Stimulated activated CD4-positive, alpha-beta T cell treated with anti-CD3 and anti-CD28 coated beads, Interleukin-4, amount 100 ng/mL, for 48 hours (primary cell): ENCODE data around the gene STX1A.
A peak's percentile ranks its signal among the peaks of the same experiment; 100 is the strongest.

Experiments used
- DNase-seq, 2 donors: peaks; one replicate each; pipeline ENCODE4 v3.0.0-alpha.2; 2020; ENCODE audit warnings: low read depth in 2 of 2

Gene STX1A

DNA sequence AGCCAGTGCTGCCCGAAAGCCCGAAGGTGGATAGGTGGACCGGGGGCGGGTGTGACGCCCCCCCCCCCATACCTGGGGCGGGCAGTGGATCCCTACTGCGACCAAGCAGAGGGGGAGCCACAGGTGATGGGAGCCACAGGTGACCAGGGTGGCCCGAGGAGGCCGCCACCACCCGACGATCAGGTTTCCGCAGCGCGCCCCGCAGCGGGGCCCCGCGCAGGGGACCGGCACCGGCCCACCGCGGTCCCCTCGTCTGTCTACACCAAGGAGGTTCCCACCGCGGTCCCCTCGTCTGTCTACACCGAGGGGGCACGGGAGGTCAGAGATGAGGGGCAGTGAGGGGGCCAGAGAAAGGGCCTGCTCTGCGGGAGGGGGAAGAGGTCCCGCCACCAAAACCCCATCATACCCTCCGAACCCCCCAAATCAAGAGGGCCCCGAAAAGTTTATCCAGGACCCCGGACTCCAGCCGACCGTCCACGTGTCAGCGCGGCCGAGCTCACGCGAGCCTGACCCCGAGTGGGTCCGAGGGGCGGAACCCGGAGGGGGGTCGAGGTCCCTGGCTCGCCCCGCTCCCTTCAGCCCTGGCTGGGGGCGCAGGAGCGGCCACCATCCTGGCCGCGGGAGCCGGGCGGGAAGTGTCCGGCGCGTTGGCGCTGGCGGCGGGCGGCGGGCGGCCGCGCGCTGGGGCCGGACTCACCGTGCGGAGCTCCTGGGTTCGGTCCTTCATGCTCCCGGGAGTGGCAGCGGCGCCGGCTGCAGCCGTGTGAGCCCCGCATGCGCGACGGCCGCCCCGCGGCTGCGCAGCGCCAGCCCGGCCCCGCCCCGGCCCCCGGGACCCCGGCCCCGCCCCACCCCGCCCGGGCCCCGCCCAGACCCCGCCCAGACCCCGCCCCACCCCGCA, at the start of gene STX1A:
Gene STX1A (minus strand): TSS at position 765 of the 901 bp plus-strand sequence. CDS start 38 bp downstream, at position 727.
- DNase-seq: peak; percentile 53 to 62

DNA sequence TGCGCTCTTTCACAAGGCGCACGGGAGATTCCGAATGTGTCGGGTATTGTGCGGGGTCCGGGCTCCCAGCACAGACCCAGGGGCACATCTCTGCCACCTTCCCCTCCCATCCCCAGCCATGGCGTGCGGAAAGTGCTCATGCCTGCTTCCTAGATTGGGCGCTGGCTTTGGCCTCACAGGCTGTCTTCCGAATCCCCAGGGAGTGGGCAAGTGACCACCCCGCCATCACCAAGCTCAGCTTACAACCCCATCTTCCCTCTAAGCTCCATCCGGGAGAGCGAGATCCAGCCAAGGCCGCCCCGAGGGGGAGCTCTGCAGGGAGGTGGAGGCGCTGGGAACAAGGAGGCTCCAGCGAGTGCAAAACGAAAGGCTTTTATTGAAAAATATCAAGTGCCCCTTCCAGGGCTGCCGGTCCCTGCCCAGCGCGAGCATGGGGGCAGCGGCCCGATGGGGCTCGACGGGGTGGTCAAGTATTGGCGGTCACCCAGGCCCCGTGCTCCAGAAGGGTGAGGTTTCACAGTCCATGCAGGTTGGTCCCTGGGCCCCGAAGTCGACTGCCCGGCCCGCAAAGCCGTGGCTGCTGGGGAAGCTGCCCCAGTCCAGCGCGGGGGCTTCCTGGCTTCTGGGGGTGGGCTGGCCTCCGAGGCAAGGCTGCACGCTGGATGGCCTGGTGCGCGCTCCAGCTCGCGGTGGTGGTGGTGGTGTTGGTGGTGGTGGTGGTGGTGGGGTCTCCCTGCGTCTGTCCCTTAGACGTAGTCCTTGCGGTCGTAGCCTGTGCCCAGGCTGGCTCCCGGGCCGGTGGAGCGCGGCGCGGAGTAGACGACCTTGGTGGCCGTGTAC, 49.4 kb upstream of the STX1A start:
- DNase-seq: no peak

DNA sequence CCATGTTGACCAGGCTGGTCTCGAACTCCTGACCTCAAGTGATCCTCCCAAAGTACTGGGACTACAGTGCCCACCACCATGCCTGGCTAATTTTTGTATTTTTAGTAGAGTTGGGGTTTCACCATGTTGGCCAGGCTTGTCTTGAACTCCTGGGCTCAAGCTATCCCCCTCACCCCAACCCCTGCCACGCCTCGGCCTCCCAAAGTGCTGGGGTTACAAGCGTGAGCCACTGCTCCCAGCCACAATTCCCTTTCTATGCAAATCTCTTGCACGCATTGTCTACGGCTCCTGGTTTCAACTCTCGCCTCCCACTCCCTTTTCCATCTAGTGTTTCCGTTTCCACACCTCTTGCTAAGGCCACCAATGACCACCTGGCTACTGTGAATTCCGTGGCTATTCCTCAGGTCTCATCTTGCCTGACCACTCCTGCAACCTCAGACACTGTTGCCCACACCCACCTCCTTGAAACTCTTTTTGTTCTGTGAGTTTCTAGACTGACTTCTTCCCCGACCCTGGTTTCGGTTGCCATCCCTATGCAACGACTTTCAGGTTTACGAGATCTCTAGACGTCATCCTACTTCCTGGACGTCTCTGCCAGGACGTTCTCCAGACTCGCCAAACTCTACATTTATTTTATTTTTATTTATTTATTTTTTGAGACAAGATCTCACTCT, 47.2 kb upstream of the STX1A start:
- no peak for DNase-seq

DNA sequence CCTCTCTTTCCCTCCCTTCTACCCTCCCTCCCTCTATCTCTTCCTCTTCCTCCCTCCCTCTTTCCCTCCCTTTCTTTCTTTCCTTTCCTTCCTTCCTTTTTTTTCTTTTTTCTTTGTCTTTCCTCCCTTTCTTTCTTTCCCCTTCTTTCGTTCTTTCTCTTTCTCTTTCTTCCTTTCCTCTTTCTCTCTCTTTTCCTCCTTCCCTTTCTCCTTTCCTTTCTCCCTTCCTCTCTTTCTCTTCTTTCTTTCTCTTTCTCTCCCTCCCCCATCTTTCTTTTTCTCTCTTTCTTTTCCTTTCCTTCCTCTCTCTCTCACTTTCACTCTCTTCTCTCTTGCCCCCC, 43.2 kb upstream of the STX1A start:
- DNase-seq: no peak

DNA sequence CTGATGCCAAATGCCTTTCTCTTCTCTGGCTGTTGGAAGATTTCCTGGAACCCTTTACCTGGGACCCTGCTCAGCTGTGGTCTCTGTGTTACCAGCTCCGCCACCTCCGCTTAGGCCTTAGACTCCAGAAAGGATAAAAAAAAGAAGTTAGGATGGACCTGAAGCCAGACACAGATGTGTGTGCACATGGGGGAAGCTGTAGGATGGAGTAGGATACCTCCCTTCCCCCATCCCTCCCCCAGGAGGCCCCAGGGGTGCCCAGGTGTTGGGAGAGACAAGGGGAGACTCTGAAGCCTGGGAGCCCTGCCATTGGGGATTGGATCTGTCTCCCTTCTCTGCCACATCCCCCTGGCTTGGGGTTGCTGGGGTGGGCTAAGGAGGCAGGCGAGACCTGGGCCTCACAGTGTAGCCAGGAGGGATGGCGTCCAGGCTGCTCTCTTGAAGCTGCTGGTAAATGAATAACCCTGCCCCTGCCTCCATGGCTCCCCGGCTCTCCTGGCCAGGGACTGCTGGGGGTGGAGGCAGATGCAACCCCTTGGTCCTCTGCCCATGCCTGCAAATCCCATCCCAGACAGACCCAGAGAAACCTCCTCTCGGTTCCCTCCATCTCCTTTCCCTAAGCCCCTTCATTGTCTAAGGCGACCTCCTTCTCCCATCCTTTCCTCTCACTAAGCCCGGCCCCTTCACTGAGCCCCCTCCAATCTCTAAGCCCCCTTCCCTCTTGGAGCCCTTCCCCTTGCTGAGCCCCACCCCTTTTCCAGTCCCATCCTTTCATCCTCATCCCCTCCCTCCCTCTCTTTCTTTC, 42.6 kb upstream of the STX1A start:
- DNase-seq: no peak

DNA sequence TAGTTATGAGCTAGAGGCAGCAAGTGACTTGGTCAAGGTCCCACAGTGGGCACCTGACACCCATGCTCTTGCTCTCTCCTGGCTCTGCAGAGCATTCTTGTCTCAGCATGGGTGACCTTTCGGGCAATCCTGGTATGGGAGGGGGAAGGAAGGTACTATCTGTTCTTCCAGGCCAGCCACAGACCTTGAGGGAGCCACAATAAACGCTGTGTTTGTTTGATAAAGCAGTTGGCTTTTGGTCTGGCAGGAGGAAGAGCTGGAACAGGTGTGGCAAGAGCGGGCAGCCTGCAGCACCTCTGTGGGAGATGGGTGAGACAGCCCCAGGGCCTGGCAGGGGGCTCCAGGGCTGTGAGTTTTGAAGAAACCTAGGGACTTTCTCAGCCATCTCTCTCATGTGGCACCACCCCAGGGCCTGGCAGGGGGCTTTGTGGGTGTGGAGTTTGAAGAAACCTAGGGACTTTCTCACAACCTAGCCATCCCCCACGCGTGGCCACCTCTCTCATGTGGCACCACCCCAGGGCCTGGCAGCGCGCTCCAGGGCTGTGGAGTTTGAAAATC, 39.2 kb upstream of the STX1A start:
- no peak for DNase-seq

DNA sequence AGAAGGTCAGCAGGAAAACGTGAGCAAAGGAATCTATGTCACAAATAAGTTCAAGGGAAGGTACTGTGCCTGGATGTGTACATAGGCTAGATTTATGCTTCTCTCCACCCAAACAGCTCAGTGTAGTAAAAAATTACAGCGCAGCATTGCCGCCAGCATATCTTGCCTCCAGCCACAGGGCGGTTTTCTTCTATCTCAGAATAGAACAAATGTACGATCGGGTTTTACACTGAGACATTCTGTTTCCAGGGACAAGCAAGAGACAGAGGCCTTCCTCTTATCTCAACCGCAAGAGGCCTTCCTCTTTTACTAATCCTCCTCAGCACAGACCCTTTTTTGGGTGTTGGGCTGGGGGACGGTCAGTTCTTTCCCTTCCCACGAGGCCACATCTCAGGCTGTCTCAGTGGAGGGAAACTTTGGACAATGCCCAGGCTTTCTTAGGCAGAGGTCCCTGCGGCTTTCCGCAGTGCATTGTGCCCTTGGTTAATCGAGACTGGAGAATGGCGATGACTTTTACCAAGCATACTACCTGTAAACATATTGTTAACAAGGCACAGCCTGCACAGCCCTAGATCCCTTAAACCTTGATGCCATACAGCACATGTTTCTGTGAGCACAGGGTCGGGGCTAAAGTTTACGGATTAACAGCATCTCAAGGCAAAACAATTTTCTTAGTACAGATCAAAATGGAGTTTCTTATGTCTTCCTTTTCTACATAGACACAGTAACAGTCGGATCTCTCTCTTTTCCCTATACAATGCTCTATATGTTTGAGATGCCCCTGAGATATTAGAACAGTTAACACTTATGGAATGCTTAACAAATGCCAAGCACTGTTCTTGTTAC, 30.7 kb upstream of the STX1A start:
- DNase-seq: no peak

DNA sequence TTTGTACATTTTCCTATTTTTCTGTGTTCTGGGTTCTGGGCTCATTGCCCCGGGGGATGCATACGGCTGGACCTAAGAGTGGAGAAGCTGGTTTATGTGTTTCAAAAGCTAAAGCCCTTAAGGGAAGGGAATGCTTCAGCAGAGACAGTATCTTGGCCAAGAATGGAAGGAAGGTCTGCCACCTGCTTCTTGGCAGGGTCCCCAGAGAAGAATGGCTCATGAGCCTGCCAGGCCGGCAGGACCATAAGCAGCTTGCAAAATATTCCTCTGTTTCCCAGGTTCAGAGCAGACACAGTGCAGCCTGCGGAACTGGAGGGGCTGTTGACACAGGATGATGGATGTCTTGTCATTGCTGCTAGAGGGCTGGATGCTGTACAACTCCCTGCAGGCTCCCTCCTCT, 26.9 kb upstream of the STX1A start:
- DNase-seq: no peak

DNA sequence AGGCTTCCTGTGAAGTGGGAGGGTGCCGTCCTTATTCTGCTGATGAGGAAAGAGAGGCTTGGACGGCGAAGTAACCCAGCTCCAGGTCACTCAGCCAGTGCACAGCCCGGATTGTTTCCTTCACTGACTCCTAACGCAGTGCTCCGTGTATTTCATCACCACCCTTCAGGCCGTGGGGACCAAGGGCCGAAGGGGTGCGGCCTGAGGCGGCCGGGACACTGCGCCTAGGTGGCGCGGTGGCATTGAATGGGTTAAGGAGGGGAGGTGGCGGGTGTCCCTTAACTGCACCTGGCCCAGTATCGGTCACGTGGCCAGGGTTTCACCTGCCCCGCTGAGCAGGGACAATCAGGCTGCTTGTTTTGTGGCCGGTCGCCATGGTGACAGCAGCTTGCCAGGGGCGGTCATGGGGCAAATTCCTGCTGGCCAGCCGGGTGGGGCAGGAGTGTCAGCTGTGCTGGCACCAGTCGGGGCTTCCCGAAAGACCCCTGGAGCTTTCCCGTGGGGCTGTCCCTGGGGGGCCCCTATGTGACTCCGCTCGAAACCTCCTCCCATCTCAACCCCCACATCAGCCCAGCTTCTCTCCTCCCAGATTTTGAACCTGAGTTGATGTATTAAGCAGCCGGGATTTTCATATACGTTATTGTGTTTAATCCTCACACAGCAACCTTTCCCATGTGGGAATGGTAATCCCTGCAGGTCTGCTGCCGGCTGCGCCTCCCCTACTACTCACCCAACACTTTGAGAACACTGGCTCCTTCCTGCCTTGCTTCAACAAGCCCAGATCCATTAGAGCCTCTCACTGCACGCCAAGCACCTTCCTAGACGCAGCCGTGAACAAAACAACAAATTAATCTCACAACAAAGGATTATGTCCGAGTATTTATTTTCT, 23.5 kb upstream of the STX1A start:
- DNase-seq: no peak

DNA sequence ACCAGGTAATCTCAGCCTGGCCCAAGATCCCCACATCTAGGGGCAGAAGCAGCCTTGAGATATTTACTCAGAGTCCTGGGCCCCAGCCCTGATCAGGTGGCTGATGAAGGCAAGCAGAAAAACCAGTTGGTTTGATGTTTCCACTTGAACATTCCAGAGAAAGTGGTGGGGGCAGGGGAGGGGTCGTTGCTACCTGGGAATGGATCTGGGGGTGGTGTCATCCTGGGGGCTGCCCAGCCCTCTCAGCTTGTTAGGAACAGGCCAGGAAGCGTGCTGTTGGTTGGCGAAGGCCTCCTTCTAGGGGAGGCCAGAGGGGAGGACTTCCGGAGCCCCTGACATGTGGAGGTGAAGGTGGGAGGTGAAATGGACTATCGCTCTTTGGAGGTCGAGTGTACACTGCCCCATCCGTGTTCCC, 22.9 kb upstream of the STX1A start:
- DNase-seq: no peak

DNA sequence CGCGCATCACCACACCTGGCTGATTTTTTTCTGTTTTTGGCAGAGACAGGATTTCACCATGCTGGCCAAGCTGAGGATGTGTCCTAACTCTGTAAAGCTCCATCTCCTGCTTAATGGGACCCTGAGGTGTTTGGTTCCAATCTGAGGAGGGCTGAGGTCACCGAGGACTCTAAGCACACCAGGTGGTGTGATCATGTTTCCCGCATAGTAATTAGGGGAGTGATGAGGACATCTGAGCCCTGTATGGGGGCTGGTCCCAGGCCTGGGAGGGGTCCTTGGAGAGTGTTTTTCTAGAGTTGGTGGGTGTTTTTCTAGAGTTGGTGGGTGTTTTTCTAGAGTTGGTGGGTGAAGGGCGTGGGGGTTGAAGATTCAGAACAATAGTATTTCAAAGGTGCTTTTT, 22.1 kb upstream of the STX1A start:
- no peak for DNase-seq

DNA sequence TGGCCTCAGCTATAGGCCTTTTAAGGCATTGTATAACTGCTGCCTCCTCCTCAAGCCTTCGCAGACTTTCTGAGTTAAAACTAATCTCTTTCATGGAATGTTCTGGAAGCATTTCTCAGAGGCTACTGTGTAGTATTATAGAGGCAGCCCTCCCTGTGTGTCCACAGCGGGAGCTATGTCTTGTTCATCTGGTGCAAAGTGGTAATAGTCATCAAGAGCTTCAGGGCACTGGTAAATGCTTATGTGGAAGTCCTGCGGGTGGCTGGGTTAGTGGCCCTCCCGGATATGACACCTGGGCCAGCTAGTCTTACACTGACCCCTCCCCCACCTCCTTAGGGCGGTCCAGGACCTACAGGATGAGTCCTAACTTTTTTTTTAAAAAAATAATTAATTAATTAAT, 21.3 kb upstream of the STX1A start:
- DNase-seq: no peak

DNA sequence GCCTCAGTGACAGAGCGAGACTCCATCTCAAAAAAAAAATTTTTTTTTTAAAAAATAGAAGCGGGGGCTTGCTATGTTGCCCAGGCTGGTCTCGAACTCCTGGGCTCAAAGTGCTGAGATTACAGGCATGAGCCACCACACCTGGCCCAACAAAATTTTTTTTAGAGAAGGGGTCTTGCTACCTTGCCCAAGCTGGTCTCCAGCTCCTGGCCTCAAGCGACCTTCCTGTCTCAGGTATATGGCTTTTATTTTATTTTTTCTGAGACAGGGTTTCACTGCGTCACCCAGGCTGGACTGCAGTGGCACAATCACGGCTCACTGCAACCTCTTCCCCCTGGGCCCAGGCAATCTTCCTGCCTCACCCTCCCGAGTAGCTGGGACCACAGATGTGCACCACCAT, 20.7 kb upstream of the STX1A start:
- no peak for DNase-seq

DNA sequence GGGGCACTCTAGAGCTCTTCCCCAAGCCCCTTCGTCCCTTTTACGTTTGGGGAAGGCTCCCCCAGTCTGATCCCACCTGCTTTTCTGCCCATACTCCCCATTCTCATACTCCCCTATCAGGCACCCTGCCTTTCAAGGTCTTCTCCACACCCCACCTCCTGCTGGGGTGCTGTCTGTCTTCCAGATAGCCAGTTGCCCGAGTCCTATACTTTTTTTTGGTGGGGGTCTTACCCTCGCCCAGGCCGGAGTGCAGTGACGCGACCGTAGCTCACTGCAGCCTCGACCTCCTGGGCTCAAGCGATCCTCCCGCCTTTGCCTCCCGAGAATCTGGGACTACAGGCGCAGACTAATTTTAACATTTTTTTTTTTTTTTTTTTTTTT, 19.9 kb upstream of the STX1A start:
- DNase-seq: no peak

DNA sequence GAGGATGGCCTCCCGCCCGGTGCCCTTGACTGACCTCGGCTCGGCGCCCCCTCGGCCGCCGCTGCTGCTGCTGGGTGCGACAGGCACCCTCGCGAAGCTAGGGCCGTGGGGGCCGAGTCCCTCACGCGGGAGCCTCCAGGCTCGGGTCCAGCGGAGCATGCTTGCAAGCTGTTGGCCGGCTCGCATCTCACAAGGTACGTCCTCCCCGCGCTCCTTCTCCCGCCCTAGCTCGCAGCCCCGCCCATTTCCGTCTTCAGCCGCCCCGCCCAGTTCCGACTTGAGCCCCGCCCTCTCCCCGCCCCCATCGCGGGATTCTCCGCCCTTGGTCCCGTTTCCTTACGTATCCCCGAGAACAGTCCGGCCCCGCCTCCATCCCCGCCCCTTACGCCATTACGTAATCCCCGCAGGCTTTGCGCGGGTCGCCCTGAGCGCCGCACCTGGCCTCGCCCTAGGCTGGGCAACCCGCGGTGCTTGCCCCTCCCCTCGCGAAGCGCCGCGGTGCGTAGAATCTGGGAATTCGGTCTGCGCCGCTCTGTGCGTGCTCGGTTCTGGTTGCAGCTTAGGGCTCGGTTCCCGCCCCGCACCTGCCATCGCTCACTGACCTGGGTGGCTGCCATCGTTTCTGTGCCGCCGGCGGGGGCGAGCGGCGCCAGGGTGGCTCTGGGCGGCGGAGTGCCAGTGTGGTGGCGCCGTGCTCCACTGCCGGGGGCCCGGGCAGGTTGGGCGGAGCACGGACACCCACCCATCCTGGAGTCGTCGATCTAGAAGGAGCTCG, 19.3 kb upstream of the STX1A start, which contains the start of gene ABHD11:
Gene ABHD11 (minus strand): TSS at position 191 of the 775 bp plus-strand sequence. CDS start 32 bp downstream, at position 159.
- DNase-seq: peak; percentile 97 to 99

DNA sequence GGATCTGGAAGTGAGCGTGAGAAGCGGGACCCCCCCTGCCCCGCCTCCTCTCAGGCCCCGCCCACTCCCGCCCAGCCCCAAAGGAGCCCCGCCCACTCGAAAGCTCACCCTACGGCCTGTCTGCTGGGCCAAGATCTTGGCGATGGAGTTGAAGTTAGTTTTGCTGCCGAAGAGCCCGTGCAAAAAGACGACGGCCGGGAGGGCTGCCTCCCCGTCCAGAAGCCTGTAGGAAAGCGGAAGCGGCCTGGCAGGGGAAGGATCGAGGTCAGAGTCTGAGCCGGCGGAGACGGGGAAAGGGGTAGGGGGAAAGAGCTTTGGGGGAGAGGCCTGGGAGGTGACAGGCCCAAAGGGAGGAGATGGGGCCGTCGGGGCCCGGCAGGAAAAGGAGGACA, 18.7 kb upstream of the STX1A start:
- DNase-seq: peak; percentile 58 to 62

DNA sequence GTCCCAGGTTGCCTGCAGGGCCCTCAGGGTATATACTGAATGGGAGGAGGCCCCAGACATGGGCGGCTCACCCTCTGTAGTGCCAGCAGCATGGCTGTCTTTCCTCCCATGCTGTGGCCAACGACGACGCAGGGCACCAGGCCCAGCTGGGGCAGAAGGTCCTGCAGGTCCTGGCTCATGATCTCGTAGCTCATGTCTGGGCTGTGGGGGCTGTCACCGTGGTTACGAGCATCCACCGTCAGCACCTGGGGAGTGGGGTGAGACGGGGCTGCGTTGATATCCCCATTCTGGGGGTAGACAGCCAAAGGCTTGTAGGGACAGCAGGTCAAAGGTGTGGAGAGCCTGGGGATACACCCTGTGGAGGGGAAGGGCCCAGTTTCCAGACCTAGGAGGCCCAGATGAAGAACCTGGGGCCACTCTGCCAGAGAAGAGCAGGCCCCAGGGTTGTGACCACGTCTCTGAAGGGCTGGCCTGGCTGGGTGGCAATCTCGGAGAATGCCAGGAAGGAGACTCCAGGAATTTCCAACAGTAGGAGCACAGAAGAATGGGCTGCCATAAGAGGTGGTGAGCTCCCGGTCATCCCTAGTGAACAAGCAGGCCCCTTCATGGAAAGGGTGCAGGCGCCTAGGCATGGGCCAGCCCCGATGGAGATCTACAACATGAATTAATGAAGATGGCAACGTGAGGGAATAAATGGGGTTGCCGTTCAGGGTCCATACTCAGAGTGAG, 18.2 kb upstream of the STX1A start:
- DNase-seq: no peak

DNA sequence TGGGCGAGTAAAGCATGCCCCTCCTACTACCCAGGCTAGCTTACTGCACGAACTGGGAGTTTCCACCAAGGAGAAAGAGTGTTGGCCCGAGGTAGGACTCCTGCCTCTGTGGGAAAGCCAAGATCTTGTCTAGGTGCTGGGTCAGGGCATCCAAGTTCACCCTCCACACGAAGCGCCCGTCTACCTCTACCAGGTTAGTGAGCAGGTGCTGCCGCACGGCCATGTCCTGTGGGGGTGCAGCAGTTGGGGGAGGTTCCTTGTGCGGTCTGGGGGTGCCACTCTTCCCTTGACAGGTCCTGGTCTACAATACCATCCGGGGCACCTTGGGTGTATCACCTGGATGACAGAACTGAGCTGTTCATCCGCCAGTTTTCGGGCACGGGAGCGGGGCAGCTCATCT, 17.4 kb upstream of the STX1A start:
- no peak for DNase-seq
